K562 (cell line): ENCODE data around the gene GFM1. TPM values are rescaled to one million over a fixed set of nuclear protein-coding genes. Genes with fewer than 3 reads are reported as not detected.

Experiments used
- ESRRA ChIP-seq: fragments of 450-650 bp; IDR thresholded peaks from 2 replicates; pipeline ENCODE4 v1.6.1; 2014; ENCODE audit warnings: low read depth, mild to moderate bottlenecking, moderate library complexity, borderline replicate concordance
- GTF2B ChIP-seq: IDR thresholded peaks from 2 replicates; pipeline ENCODE4 v1.6.1; 2011; ENCODE audit not compliant: insufficient read length; ENCODE audit errors: extremely low read depth
- HOMEZ ChIP-seq: fragments of 250-450 bp; sonication (Bioruptor Pico); IDR thresholded peaks from 2 replicates; pipeline ENCODE4 v1.4.0; 2020; ENCODE audit warnings: mild to moderate bottlenecking, moderate library complexity
- JUN ChIP-seq, 2 experiments: sonication (generic) in 1 of 2; formaldehyde crosslinking in 1 of 2; IDR thresholded peaks; 2 replicates each; pipeline versions ENCODE4 v1.6.1 to v1.8.0; 2012 to 2022; ENCODE audit warnings: borderline replicate concordance in 2 of 2, mild to moderate bottlenecking in 2 of 2, improper control_type of control experiment in 1 of 2, low read depth in 1 of 2, low read length in 1 of 2, missing genetic modification reagents in 1 of 2
- MXI1 ChIP-seq: IDR thresholded peaks from 2 replicates; pipeline ENCODE4 v1.6.1; 2011; ENCODE audit warnings: low read depth, mild to moderate bottlenecking, improper control_type of control experiment, low read length
- NFE2L1 ChIP-seq: fragments of 450-650 bp; IDR thresholded peaks from 2 replicates; pipeline ENCODE4 v1.6.1; 2016; ENCODE audit warnings: missing genetic modification characterization, low read depth, mild to moderate bottlenecking, missing compliant biosample characterization, moderate library complexity, borderline replicate concordance
- NR4A1 ChIP-seq, 2 experiments: fragments of 250-450 bp in 1 of 2; fragments of 450-650 bp in 1 of 2; sonication (Bioruptor Pico) in 1 of 2; IDR thresholded peaks; 2 replicates each; pipeline versions ENCODE4 v1.4.0 to v1.6.1; 2016 to 2020; ENCODE audit warnings: mild to moderate bottlenecking in 2 of 2, missing compliant biosample characterization in 1 of 2, missing genetic modification characterization in 1 of 2, moderate library complexity in 1 of 2
- POLR2A ChIP-seq: fragments of 450-650 bp; conservative IDR thresholded peaks from 2 replicates; pipeline ENCODE4 v1.6.1; 2016
- RB1 ChIP-seq: fragments of 450-650 bp; IDR thresholded peaks from 2 replicates; pipeline ENCODE4 v1.6.1; 2017; ENCODE audit warnings: low read depth, mild to moderate bottlenecking
- SAFB2 ChIP-seq: fragments of 200-400 bp; formaldehyde crosslinking; IDR thresholded peaks from 2 replicates; pipeline ENCODE4 v1.6.1; 2018; ENCODE audit warnings: borderline replicate concordance, low read length, low read depth, moderate library complexity; ENCODE audit not compliant: severe bottlenecking
- SMARCA4 ChIP-seq: fragments of 450-650 bp; IDR thresholded peaks from 2 replicates; pipeline ENCODE4 v1.6.1; 2016
- TAF9B ChIP-seq: fragments of 450-650 bp; IDR thresholded peaks from 2 replicates; pipeline ENCODE4 v1.6.1; 2018; ENCODE audit warnings: mild to moderate bottlenecking; ENCODE audit not compliant: partially characterized antibody
- ZBTB8A ChIP-seq: fragments of 450-650 bp; IDR thresholded peaks from 2 replicates; pipeline ENCODE4 v1.6.1; 2018; ENCODE audit warnings: mild to moderate bottlenecking, moderate library complexity; ENCODE audit not compliant: partially characterized antibody
- polyA plus RNA-seq, 8 experiments: library from polyadenylated mRNA; depleted of rRNA in 4 of 8; stranded (reverse) in 5 of 8; unstranded in 3 of 8; fragments of >200 nt; fragmentation: Nextera tagmentation in 2 of 8; fragmentation: Illumina TruSeq in 1 of 8; extraction: Ambion mirVana in 2 of 8; extraction: Trizol in 1 of 8; gene quantifications; 2 replicates each; pipeline versions ENCODE4 v1.2.1 to v1.2.3, GENCODE V29; 2011 to 2014; ENCODE audit warnings: inconsistent platforms in 1 of 8, missing spikeins in 1 of 8
- total RNA-seq, 7 experiments: library from RNA; depleted of rRNA in 6 of 7; stranded (reverse); fragments of >200 nt in 6 of 7; fragmentation: Illumina TruSeq in 2 of 7; extraction: Trizol in 2 of 7; gene quantifications; 2 replicates each; pipeline versions ENCODE4 v1.2.1 to v1.2.3, GENCODE V29; 2011 to 2021; ENCODE audit warnings: low replicate concordance in 1 of 7
- TF ChIP-seq, protein P1 (sequence below), 2 experiments: fragments of 450-650 bp in 1 of 2; sonication (generic) in 1 of 2; formaldehyde crosslinking in 1 of 2; IDR thresholded peaks in 1 of 2; conservative IDR thresholded peaks in 1 of 2; 2 replicates each; pipeline versions ENCODE4 v1.6.1 to v1.8.1; 2016 to 2023; ENCODE audit warnings: mild to moderate bottlenecking in 2 of 2, moderate library complexity in 2 of 2, inconsistent platforms in 1 of 2, missing genetic modification reagents in 1 of 2
- TF ChIP-seq, protein P2 (sequence below): sonication (generic); formaldehyde crosslinking; IDR thresholded peaks from 2 replicates; pipeline ENCODE4 v1.4.0; 2020; ENCODE audit warnings: mild to moderate bottlenecking, missing genetic modification reagents
- TF ChIP-seq, protein P3 (sequence below): fragments of 250-450 bp; sonication (Bioruptor Pico); IDR thresholded peaks from 2 replicates; pipeline ENCODE4 v1.9.0; 2021; ENCODE audit warnings: mild to moderate bottlenecking, inconsistent platforms

The GFM1 gene
- total and polyA plus RNA-seq, 9 of the 15 experiments (the other 6 are each of a cell fraction or from before 2014, with no cell fraction given) = 38.9 to 86.7 (median 64.8) TPM

GRCh38 chr3:158644345-158644908 is at the start of gene GFM1 (continued):
- TF ChIP-seq MXI1 (peak; percentile 76; the same call in 1 of the 2 replicates), SMARCA4 (no peak), ZBTB8A (no peak), ESRRA (peak; percentile 82; the same call in 1 of the 2 replicates), POLR2A (peak; percentile 96), SAFB2 (no peak), HOMEZ (CRISPR knock-in tag) (0 out of 2 replicates have a peak, but pooled peaks have one; percentile 20), RB1 (peak; percentile 59; the same call in 1 of the 2 replicates), NR4A1 (CRISPR knock-in tag; IDR thresholded peaks at IDR 0.05) (0 out of 2 replicates have a peak, but pooled peaks have one; percentile 87), NR4A1 (tag; IDR thresholded peaks at IDR 0.05) (no peak), GTF2B (no peak), JUN (IDR thresholded peaks at IDR 0.05; ENCODE audit: borderline replicate concordance, low read depth, low read length) (peak; percentile 62; the same call in 1 of the 2 replicates), JUN (CRISPR knock-in tag; IDR thresholded peaks at IDR 0.05; ENCODE audit: borderline replicate concordance) (no peak), NFE2L1 (no peak), TAF9B (peak; percentile 79)
- TF ChIP-seq, protein P1, sequence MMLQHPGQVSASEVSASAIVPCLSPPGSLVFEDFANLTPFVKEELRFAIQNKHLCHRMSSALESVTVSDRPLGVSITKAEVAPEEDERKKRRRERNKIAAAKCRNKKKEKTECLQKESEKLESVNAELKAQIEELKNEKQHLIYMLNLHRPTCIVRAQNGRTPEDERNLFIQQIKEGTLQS (IDR thresholded peaks at IDR 0.05) = no peak
- TF ChIP-seq, protein P1 (CRISPR knock-in tag; conservative IDR thresholded peaks at IDR 0.05) = 0 out of 2 replicates have a peak, but pooled peaks have one; percentile 48
- TF ChIP-seq, protein P2, sequence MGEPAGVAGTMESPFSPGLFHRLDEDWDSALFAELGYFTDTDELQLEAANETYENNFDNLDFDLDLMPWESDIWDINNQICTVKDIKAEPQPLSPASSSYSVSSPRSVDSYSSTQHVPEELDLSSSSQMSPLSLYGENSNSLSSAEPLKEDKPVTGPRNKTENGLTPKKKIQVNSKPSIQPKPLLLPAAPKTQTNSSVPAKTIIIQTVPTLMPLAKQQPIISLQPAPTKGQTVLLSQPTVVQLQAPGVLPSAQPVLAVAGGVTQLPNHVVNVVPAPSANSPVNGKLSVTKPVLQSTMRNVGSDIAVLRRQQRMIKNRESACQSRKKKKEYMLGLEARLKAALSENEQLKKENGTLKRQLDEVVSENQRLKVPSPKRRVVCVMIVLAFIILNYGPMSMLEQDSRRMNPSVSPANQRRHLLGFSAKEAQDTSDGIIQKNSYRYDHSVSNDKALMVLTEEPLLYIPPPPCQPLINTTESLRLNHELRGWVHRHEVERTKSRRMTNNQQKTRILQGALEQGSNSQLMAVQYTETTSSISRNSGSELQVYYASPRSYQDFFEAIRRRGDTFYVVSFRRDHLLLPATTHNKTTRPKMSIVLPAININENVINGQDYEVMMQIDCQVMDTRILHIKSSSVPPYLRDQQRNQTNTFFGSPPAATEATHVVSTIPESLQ (CRISPR knock-in tag) = 0 out of 2 replicates have a peak, but pooled peaks have one; percentile 81
- TF ChIP-seq, protein P3, sequence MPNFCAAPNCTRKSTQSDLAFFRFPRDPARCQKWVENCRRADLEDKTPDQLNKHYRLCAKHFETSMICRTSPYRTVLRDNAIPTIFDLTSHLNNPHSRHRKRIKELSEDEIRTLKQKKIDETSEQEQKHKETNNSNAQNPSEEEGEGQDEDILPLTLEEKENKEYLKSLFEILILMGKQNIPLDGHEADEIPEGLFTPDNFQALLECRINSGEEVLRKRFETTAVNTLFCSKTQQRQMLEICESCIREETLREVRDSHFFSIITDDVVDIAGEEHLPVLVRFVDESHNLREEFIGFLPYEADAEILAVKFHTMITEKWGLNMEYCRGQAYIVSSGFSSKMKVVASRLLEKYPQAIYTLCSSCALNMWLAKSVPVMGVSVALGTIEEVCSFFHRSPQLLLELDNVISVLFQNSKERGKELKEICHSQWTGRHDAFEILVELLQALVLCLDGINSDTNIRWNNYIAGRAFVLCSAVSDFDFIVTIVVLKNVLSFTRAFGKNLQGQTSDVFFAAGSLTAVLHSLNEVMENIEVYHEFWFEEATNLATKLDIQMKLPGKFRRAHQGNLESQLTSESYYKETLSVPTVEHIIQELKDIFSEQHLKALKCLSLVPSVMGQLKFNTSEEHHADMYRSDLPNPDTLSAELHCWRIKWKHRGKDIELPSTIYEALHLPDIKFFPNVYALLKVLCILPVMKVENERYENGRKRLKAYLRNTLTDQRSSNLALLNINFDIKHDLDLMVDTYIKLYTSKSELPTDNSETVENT (CRISPR knock-in tag) = peak; percentile 98
